ENCODE data around the gene ZNF512. TPM values are rescaled to one million over a fixed set of nuclear protein-coding genes. Genes with fewer than 3 reads are reported as not detected.

ZNF512 gene
- total RNA-seq, 1 donor from 2014 or later, result 30.8 TPM

DNA sequence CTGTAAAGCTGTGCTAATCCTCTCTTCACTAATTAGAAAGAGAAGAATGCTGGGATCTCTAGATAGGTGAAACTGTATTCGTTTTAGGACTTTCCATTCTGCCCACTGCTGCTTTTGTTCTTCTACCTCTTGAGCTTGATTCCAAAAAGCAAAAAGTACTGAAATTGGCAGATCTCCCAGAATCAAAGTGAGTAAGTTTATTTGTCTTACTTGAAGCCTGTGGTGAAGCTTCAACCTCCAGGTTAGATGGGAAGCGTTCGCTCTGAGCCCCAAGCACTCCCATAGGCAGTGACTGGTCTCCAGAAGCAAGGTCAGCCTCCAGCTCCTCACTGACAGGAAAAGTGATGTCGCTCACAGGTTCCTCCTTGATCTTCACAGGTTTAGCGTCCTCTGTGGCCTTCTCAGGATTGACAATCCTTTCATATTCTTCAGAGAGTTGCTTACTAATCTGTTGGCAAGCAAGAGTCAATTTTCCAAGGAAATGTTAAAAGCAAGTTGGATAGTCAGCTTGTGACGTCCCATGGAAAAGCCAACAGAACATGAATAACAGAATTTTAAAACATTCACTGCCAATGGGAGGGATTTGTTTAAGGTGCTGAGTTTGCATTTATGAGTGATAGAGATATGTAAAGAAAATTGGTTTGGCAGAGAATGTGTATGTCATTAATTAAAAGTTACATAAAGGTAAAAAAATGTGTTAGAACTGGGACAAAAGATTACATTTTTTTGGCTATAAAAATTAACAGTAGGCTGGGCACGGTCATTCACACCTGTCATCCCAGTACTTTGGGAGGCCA is 72.5 kb downstream of the ZNF512 start:
- Histone ChIP-seq H3K36me3 (peaks cover 98% of the 10 kb centered on the region), H3K27me3 (no peaks in the 10 kb centered on the region), H3K4me1 (no peaks in the 10 kb centered on the region), H3K4me3 (no peak overlapping the region), H3K27ac (no peak overlapping the region), H3K9me3 (no peaks in the 10 kb centered on the region)
- DNase-seq (no peak), ATAC-seq (no peak)
- intact Hi-C loops (cut with DNase I), result no loop called here
- TF ChIP-seq, protein P1, sequence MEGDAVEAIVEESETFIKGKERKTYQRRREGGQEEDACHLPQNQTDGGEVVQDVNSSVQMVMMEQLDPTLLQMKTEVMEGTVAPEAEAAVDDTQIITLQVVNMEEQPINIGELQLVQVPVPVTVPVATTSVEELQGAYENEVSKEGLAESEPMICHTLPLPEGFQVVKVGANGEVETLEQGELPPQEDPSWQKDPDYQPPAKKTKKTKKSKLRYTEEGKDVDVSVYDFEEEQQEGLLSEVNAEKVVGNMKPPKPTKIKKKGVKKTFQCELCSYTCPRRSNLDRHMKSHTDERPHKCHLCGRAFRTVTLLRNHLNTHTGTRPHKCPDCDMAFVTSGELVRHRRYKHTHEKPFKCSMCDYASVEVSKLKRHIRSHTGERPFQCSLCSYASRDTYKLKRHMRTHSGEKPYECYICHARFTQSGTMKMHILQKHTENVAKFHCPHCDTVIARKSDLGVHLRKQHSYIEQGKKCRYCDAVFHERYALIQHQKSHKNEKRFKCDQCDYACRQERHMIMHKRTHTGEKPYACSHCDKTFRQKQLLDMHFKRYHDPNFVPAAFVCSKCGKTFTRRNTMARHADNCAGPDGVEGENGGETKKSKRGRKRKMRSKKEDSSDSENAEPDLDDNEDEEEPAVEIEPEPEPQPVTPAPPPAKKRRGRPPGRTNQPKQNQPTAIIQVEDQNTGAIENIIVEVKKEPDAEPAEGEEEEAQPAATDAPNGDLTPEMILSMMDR (IDR thresholded peaks at IDR 0.05), result no peak

DNA sequence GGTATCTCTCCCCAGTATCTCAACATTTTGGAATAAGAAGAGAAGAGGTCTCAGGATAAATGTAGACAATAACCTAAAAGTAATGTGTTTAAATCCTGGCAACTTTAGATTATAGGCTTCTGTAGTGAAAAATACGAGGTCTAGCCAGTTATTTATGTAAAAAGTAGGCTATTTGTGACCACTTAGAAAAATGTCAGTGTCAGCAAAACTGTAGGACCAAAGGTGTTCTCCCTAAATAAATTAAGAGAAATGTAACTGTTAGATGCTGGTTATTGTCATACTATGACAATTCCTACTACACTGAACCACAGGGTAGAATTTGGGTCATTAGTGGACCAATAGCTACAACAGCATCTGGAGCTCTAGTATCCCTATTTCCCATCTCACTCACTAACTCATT is 78.5 kb downstream of the ZNF512 start:
- intact Hi-C loops (cut with DNase I), result no loop called here

DNA sequence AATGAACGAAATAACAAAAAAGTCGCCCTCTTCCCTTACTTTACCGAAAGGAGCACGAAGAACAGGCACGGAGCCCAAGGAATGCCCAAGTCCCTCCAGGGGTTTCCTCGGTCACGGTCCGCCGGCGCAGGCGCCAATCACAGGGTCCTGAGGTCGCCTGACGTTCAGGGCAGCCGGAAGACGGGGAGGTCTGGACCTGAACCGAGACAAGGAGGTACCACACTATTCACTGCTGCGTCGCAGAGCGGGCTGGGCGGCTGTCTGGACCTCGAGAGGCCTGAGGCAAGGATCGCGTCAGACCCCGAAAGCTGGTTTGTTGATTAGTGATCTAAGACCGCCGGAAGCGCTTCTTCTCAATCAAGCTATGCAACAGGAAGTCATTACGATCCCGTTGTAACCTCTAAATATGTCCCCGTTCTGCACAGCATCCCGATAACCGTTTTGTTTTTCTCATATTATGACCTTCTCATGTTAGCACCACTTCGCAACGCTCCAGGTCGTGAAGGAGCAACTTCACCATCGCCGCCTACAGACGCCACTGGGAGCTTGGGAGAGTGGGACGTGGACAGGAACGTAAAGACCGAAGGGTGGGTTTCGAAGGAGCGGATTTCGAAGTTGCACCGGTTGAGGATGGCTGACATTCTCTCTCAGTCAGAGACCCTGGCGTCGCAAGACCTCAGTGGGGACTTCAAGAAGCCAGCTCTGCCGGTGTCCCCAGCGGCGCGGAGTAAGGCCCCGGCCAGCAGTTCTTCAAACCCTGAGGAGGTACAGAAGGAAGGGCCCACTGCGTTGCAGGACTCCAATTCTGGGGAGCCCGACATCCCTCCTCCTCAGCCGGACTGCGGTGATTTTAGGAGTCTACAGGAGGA is 80.7 kb downstream of the ZNF512 start, which contains the start of the genes SLC4A1AP and SUPT7L:
SLC4A1AP (plus strand) TSS at position 605 of the 869 bp plus-strand sequence; CDS start at position 631, 26 bp downstream.
SUPT7L (minus strand) TSS at position 330 of the 869 bp plus-strand sequence. CDS start 1,422 bp downstream, outside the sequence.
- intact Hi-C loops (cut with DNase I), result no loop called here
- Histone ChIP-seq H3K4me3 (peak within 1 kb of the TSS; percentile 93), H3K27ac (peak within 1 kb of the TSS; percentile 94), H3K9me3 (no peaks in the 10 kb centered on the region), H3K36me3 (peaks cover 57% of the 10 kb centered on the region), H3K27me3 (no peaks in the 10 kb centered on the region), H3K4me1 (peaks cover 27% of the 10 kb centered on the region)
- DNase-seq (peak; percentile 88), ATAC-seq (peak; percentile 92)
- TF ChIP-seq, protein P1 (IDR thresholded peaks at IDR 0.05), result no peak

More for the DNA sequence above, 78.5 kb downstream of the ZNF512 start:
- no peak for DNase-seq
- TF ChIP-seq, protein P1 (IDR thresholded peaks at IDR 0.05), result no peak
- H3K4me3 ChIP-seq, result no peak overlapping the region
- peaks cover 56% of the 10 kb centered on the region for H3K36me3 ChIP-seq
- no peak overlapping the region for H3K27ac ChIP-seq
- no peaks in the 10 kb centered on the region for H3K27me3 ChIP-seq
- no peaks in the 10 kb centered on the region for H3K9me3 ChIP-seq
- peaks cover 27% of the 10 kb centered on the region for H3K4me1 ChIP-seq
- no peak for ATAC-seq

DNA sequence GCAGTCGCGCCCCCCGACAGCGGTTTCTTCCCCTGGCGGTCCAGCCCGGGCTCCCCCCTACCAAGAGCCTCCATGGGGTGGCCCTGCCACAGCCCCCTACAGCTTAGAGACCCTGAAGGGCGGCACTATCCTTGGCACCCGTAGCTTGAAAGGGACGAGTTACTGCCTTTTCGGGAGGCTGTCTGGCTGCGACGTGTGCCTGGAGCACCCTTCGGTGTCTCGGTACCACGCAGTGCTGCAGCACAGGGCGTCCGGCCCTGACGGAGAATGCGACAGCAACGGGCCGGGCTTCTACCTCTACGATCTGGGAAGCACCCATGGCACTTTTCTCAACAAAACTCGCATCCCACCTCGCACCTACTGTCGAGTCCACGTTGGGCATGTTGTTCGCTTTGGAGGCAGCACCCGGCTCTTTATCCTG is 81.3 kb downstream of the ZNF512 start:
- H3K27ac ChIP-seq, result peak overlapping the region; percentile 94
- H3K9me3 ChIP-seq, result no peaks in the 10 kb centered on the region
- H3K36me3 ChIP-seq, result peaks cover 57% of the 10 kb centered on the region
- peak overlapping the region; percentile 93 for H3K4me3 ChIP-seq
- DNase-seq, result no peak
- peaks cover 27% of the 10 kb centered on the region for H3K4me1 ChIP-seq
- TF ChIP-seq, protein P1 (IDR thresholded peaks at IDR 0.05), result no peak
- intact Hi-C loops (cut with DNase I), result no loop called here
- ATAC-seq, result no peak
- H3K27me3 ChIP-seq, result no peaks in the 10 kb centered on the region

DNA sequence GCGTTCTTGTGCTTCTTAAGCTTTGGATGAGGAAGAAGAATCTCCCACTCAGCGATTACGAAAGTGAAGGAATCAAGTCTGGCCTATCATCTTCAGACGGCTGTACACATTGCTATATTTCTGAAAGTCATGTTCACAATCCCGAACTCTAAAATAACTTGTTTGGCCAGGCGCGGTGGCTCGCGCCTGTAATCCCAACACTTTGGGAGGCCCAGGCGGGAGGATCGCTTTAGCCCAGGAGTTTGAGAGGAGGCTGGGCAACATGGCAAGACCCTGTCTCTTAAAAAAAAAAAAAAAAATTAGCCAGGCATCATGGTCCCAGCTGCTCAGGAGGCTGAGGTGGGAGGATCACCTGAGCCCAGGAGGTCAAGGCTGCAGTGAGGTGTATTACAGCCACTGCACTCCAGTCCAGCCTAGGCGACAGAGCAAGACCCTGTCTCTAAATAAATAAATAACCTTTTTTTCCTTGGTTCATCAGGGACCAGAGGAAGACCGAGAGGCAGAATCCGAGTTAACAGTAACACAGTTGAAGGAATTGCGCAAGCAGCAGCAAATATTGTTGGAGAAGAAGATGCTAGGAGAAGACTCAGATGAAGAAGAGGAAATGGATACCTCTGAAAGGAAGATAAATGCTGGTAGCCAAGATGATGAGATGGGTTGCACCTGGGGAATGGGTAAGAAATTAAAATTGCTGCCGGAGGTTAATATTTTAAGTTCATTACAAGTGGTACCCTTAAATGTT is 82.0 kb downstream of the ZNF512 start:
- ATAC-seq (no peak), DNase-seq (no peak)
- H3K4me3 ChIP-seq, result peak overlapping the region; percentile 93
- peaks cover 57% of the 10 kb centered on the region for H3K36me3 ChIP-seq
- H3K27ac ChIP-seq, result no peak overlapping the region
- H3K4me1 ChIP-seq, result peaks cover 27% of the 10 kb centered on the region
- no peaks in the 10 kb centered on the region for H3K27me3 ChIP-seq
- intact Hi-C loops (cut with DNase I), result no loop called here
- TF ChIP-seq, protein P1 (IDR thresholded peaks at IDR 0.05), result no peak
- no peaks in the 10 kb centered on the region for H3K9me3 ChIP-seq
